ENCODE data around the gene MEOX1.

The MEOX1 gene

GRCh38 chr17:43652124-43652480 is 9.6 kb downstream of the MEOX1 start:
- no peaks in the 10 kb centered on the region for H3K27me3 ChIP-seq (ENCODE audit: control insufficient read depth, insufficient read depth, low read length)

GRCh38 chr17:43650471-43650870 is 11.3 kb downstream of the MEOX1 start:
- no peaks in the 10 kb centered on the region for H3K36me3 ChIP-seq (ENCODE audit: control insufficient read depth, insufficient read depth, low read length)
- peaks cover 4% of the 10 kb centered on the region for H3K4me1 ChIP-seq (ENCODE audit: control insufficient read depth, insufficient read depth, low read length)
- no peak overlapping the region for H3K4me3 ChIP-seq (ENCODE audit: low read depth, low read length)
- H3K27me3 ChIP-seq (ENCODE audit: control insufficient read depth, insufficient read depth, low read length): peaks cover 6% of the 10 kb centered on the region; the same call in 1 of the 2 replicates
- H3K27ac ChIP-seq (ENCODE audit: low read depth, low read length): no peak overlapping the region
- no peaks in the 10 kb centered on the region for H3K9me3 ChIP-seq (ENCODE audit: control insufficient read depth, insufficient read depth, low read depth, low read length)
- no peak overlapping the region for H3K9ac ChIP-seq (ENCODE audit: low read length)

More at GRCh38 chr17:43652124-43652480, 9.6 kb downstream of the MEOX1 start:
- Histone ChIP-seq H3K9ac (ENCODE audit: low read length) (no peak overlapping the region), H3K36me3 (ENCODE audit: control insufficient read depth, insufficient read depth, low read length) (no peaks in the 10 kb centered on the region), H3K4me3 (ENCODE audit: low read depth, low read length) (no peak overlapping the region), H3K9me3 (ENCODE audit: control insufficient read depth, insufficient read depth, low read depth, low read length) (no peaks in the 10 kb centered on the region), H3K4me1 (ENCODE audit: control insufficient read depth, insufficient read depth, low read length) (peaks cover 17% of the 10 kb centered on the region), H3K27ac (ENCODE audit: low read depth, low read length) (no peak overlapping the region)

DNA sequence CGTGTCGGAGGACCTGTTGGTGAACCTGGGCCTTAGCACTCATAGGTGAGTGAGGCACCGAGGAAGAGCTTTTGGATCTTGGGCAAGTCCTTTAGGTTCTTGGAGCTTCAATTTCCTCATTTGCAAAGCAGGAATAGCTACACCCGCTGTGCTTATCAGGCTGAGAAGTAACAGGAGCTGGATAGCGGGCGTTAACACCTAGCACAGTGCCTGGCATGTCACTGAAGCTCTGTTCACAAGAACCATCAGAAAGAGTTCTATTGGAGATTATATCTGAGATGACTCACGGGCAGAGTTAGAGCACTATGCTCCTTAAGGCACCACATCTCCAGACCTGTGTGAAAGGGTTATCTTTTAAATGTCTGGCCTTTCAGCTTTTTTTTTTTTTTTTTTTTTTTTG is 12.8 kb downstream of the MEOX1 start:
- Histone ChIP-seq H3K9ac (ENCODE audit: low read length) (no peak overlapping the region), H3K27ac (ENCODE audit: low read depth, low read length) (no peak overlapping the region), H3K4me3 (ENCODE audit: low read depth, low read length) (no peak overlapping the region), H3K27me3 (ENCODE audit: control insufficient read depth, insufficient read depth, low read length) (peaks cover 7% of the 10 kb centered on the region; the same call in 1 of the 2 replicates), H3K4me1 (ENCODE audit: control insufficient read depth, insufficient read depth, low read length) (peaks cover 8% of the 10 kb centered on the region), H3K9me3 (ENCODE audit: control insufficient read depth, insufficient read depth, low read depth, low read length) (no peaks in the 10 kb centered on the region), H3K36me3 (ENCODE audit: control insufficient read depth, insufficient read depth, low read length) (no peaks in the 10 kb centered on the region)

DNA sequence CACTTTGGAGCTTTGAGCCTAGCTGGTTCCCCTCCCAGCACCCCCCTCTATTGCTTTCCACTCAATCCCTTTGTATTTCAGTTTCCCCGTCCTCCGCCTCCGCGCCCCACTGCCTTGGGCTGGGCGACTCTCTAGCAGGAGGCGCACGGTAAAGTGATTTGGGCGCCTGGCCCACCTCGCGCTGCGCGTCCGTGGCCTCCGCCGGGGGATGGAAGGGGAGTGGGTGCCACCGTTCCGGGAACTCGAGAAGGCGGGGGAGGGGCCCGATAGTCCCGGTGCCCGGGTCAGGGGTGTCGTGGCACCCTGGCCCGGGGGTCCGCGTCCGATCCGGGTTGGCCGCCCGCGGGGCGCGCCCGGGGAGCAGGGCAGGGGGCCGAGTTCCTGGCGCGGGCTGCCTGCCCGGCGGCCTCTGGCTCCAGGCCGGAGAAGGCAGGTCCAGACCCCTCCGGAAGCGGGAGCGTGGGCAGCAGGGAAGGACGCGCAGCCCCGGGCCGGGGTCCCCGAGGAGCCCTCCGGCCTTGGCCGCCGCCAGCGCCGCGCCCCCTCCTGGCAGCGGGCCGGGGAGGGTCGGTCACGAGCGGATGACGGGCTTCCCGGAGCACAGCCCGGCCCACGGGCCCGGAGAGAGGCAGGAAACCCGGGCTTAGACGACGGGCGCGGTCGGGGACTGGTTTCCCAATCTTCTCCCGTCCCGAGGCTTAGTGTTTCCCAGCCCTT is 15.8 kb downstream of the MEOX1 start:
- no peak overlapping the region for H3K9ac ChIP-seq (ENCODE audit: low read length)
- peaks cover 5% of the 10 kb centered on the region for H3K4me1 ChIP-seq (ENCODE audit: control insufficient read depth, insufficient read depth, low read length)
- peaks cover 7% of the 10 kb centered on the region; the same call in 1 of the 2 replicates for H3K27me3 ChIP-seq (ENCODE audit: control insufficient read depth, insufficient read depth, low read length)
- no peaks in the 10 kb centered on the region for H3K9me3 ChIP-seq (ENCODE audit: control insufficient read depth, insufficient read depth, low read depth, low read length)
- H3K36me3 ChIP-seq (ENCODE audit: control insufficient read depth, insufficient read depth, low read length): no peaks in the 10 kb centered on the region
- no peak overlapping the region for H3K27ac ChIP-seq (ENCODE audit: low read depth, low read length)
- peak overlapping the region; percentile 48; the same call in 1 of the 2 replicates for H3K4me3 ChIP-seq (ENCODE audit: low read depth, low read length)

GRCh38 chr17:43645450-43645764 is 16.3 kb downstream of the MEOX1 start:
- H3K4me3 ChIP-seq (ENCODE audit: low read depth, low read length): peak overlapping the region; percentile 48; the same call in 1 of the 2 replicates
- H3K27ac ChIP-seq (ENCODE audit: low read depth, low read length): no peak overlapping the region
- peaks cover 7% of the 10 kb centered on the region; the same call in 1 of the 2 replicates for H3K27me3 ChIP-seq (ENCODE audit: control insufficient read depth, insufficient read depth, low read length)
- H3K36me3 ChIP-seq (ENCODE audit: control insufficient read depth, insufficient read depth, low read length): no peaks in the 10 kb centered on the region
- H3K4me1 ChIP-seq (ENCODE audit: control insufficient read depth, insufficient read depth, low read length): peaks cover 7% of the 10 kb centered on the region
- no peak overlapping the region for H3K9ac ChIP-seq (ENCODE audit: low read length)
- H3K9me3 ChIP-seq (ENCODE audit: control insufficient read depth, insufficient read depth, low read depth, low read length): no peaks in the 10 kb centered on the region

DNA sequence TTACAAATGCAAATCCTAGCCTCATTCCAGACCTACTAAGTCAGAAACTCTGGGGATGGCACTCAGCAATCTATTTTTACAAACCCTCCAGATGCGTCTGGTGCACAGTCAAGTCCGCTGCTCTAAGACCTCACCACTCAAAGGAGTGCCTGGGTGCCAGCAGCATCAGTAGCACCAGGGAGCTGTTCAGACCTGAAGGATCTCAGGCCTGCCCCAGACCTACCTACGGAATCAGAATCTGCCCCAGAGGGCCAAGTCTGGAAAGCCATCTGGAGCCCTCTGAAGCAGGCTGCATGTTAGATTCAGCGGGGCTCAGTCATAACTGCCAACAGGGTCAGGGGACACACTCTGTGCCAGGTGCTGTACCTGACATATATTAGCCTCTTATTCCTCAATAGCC is 17.6 kb downstream of the MEOX1 start:
- H3K4me1 ChIP-seq (ENCODE audit: control insufficient read depth, insufficient read depth, low read length): peaks cover 10% of the 10 kb centered on the region
- no peak overlapping the region for H3K9ac ChIP-seq (ENCODE audit: low read length)
- no peaks in the 10 kb centered on the region for H3K9me3 ChIP-seq (ENCODE audit: control insufficient read depth, insufficient read depth, low read depth, low read length)
- H3K27me3 ChIP-seq (ENCODE audit: control insufficient read depth, insufficient read depth, low read length): peaks cover 7% of the 10 kb centered on the region; the same call in 1 of the 2 replicates
- no peaks in the 10 kb centered on the region for H3K36me3 ChIP-seq (ENCODE audit: control insufficient read depth, insufficient read depth, low read length)
- no peak overlapping the region for H3K27ac ChIP-seq (ENCODE audit: low read depth, low read length)
- no peak overlapping the region for H3K4me3 ChIP-seq (ENCODE audit: low read depth, low read length)

- peaks cover 10% of the 10 kb centered on the region for H3K4me1 ChIP-seq (ENCODE audit: control insufficient read depth, insufficient read depth, low read length)
Observed at GRCh38 chr17:43641416-43641815, 20.3 kb downstream of the MEOX1 start.

DNA sequence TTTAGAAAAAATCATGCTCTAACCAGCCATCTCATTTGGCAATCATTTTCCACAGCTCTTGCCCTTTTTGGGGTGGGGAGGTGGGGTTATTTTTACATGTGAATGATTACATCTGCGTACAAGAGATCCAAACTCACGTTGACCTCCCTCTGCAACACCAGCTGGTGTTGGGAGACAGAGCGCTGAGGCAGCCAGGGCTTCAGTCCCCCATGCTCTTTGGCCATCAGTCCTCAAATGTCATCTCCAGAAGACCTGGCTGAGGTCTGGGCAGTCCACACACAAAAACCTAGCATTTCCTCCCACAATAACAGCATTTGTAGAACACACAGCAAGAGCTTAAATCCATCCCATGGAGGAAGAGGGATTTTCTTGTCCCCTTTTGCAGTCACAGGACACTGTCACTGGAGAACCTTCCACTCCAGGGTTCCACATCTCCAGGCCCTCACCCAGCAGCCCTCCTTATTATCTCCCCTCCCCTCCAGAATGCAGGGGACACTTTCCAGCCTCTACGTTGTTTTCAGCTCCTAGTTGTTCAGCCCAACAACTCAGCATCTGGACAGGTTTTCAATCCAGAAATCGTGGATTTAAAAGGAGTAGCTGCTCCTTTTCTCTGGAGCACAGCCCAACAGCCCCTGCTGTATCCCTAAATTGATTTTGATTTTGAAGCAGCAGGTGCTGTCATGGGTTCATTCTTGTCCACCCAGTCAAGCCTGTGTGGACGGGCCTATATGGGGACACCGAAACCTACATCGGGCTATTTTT is 21.1 kb downstream of the MEOX1 start:
- H3K4me1 ChIP-seq (ENCODE audit: control insufficient read depth, insufficient read depth, low read length): peaks cover 10% of the 10 kb centered on the region
- H3K9ac ChIP-seq (ENCODE audit: low read length): no peak overlapping the region
- H3K36me3 ChIP-seq (ENCODE audit: control insufficient read depth, insufficient read depth, low read length): no peaks in the 10 kb centered on the region
- H3K27me3 ChIP-seq (ENCODE audit: control insufficient read depth, insufficient read depth, low read length): 0 out of 2 replicates have a peak, but pooled peaks cover 3% of the 10 kb centered on the region
- no peaks in the 10 kb centered on the region for H3K9me3 ChIP-seq (ENCODE audit: control insufficient read depth, insufficient read depth, low read depth, low read length)
- H3K27ac ChIP-seq (ENCODE audit: low read depth, low read length): no peak overlapping the region
- no peak overlapping the region for H3K4me3 ChIP-seq (ENCODE audit: low read depth, low read length)

More at GRCh38 chr17:43641416-43641815, 20.3 kb downstream of the MEOX1 start:
- Histone ChIP-seq H3K27ac (ENCODE audit: low read depth, low read length) (no peak overlapping the region), H3K4me3 (ENCODE audit: low read depth, low read length) (no peak overlapping the region), H3K27me3 (ENCODE audit: control insufficient read depth, insufficient read depth, low read length) (peaks cover 6% of the 10 kb centered on the region; the same call in 1 of the 2 replicates), H3K9ac (ENCODE audit: low read length) (no peak overlapping the region), H3K9me3 (ENCODE audit: control insufficient read depth, insufficient read depth, low read depth, low read length) (no peaks in the 10 kb centered on the region), H3K36me3 (ENCODE audit: control insufficient read depth, insufficient read depth, low read length) (no peaks in the 10 kb centered on the region)

DNA sequence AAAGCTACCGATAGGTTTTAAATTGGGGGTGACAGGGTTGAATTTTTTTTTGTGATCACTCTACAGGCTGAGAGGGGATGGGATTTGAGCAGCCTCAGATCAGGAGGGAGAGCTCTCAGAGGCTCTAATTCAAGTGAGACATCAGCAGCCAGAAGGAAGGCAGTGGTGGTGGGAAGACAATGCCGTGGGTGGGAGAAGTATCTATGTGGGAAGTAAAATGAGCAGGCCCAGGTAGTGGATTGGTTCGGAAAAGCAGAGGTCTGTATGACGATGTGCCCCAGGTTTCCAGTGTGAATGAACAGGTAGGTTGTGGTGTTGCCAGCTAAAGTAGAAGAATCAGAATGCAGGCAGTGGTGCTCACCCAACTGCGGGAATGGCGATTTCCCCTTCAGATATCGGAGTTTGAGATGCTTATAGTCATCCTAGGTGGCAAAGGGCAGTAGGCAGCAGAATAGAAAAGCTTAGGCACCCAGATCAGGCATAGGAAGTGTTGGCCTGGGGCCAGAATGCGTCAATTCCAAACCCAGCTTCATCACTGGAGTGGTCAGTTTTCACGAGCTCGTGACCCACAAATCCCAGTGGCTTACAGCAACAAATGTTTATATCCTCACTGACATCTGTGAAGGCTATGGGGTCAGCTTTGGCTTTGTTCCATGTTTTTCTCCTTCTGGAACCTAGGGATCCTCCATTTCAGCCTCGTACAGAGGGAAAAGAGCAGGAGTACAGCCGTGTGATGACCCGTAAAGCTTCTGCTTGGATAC is 24.0 kb downstream of the MEOX1 start:
- H3K4me1 ChIP-seq (ENCODE audit: control insufficient read depth, insufficient read depth, low read length): peaks cover 14% of the 10 kb centered on the region; the same call in 1 of the 2 replicates
- H3K4me3 ChIP-seq (ENCODE audit: low read depth, low read length): no peak overlapping the region
- H3K9me3 ChIP-seq (ENCODE audit: control insufficient read depth, insufficient read depth, low read depth, low read length): no peaks in the 10 kb centered on the region
- no peak overlapping the region for H3K27ac ChIP-seq (ENCODE audit: low read depth, low read length)
- no peak overlapping the region for H3K9ac ChIP-seq (ENCODE audit: low read length)
- no peaks in the 10 kb centered on the region for H3K27me3 ChIP-seq (ENCODE audit: control insufficient read depth, insufficient read depth, low read length)
- H3K36me3 ChIP-seq (ENCODE audit: control insufficient read depth, insufficient read depth, low read length): no peaks in the 10 kb centered on the region

GRCh38 chr17:43636426-43636825 is 25.3 kb downstream of the MEOX1 start:
- H3K9me3 ChIP-seq (ENCODE audit: control insufficient read depth, insufficient read depth, low read depth, low read length): no peaks in the 10 kb centered on the region
- H3K4me1 ChIP-seq (ENCODE audit: control insufficient read depth, insufficient read depth, low read length): peaks cover 18% of the 10 kb centered on the region; the same call in 1 of the 2 replicates
- no peak overlapping the region for H3K4me3 ChIP-seq (ENCODE audit: low read depth, low read length)
- H3K36me3 ChIP-seq (ENCODE audit: control insufficient read depth, insufficient read depth, low read length): no peaks in the 10 kb centered on the region
- no peak overlapping the region for H3K27ac ChIP-seq (ENCODE audit: low read depth, low read length)
- H3K9ac ChIP-seq (ENCODE audit: low read length): no peak overlapping the region
- no peaks in the 10 kb centered on the region for H3K27me3 ChIP-seq (ENCODE audit: control insufficient read depth, insufficient read depth, low read length)

All from HUES6 (cell line).